OCI-LY3 (cell line): ENCODE results near the gene LSM14A.

Experiments used
- H2AFZ ChIP-seq: fragments of 200-600, 300-600 bp; shearing (Covaris generic); 2 replicates; pipeline ENCODE4 v1.6.0; 2014; ENCODE audit warnings: antibody characterized with exemption, low read depth, low read length
- H3K27ac ChIP-seq: fragments of 200-600, 300-600 bp; sonication (generic); 2 replicates; pipeline ENCODE4 v1.5.1; 2014; ENCODE audit warnings: mild to moderate bottlenecking, low read length, moderate library complexity, mixed read lengths
- H3K27me3 ChIP-seq: fragments of 200-600, 300-600 bp; sonication (generic); 2 replicates; pipeline ENCODE4 v1.6.1; 2014; ENCODE audit warnings: low read depth, low read length, mixed read lengths
- H3K36me3 ChIP-seq: fragments of 200-600, 300-600 bp; sonication (generic); replicated peaks from 2 replicates; pipeline ENCODE3; 2014; ENCODE audit warnings: low read depth, low read length, mixed read lengths
- H3K4me1 ChIP-seq: fragments of 300-600, 200-600 bp; sonication (generic); 2 replicates; pipeline ENCODE4 v1.6.1; 2014; ENCODE audit warnings: low read length, mixed read lengths
- H3K4me2 ChIP-seq: fragments of 200-600, 300-600 bp; sonication (generic); 2 replicates; pipeline ENCODE4 v1.6.1; 2014; ENCODE audit warnings: low read length, mixed read lengths
- H3K4me3 ChIP-seq: fragments of 300-600, 200-600 bp; sonication (generic); 2 replicates; pipeline ENCODE4 v1.5.1; 2014; ENCODE audit warnings: antibody characterized with exemption, mild to moderate bottlenecking, low read length, moderate library complexity
- H3K79me2 ChIP-seq: fragments of 300-600, 200-600 bp; shearing (Covaris generic); 2 replicates; pipeline ENCODE4 v1.6.1; 2014; ENCODE audit warnings: mild to moderate bottlenecking, low read length, mixed read lengths
- H3K9ac ChIP-seq: fragments of 300-600, 200-600 bp; shearing (Covaris generic); 2 replicates; pipeline ENCODE4 v1.6.0; 2014; ENCODE audit warnings: mild to moderate bottlenecking, low read length, moderate library complexity
- H3K9me3 ChIP-seq: fragments of 200-600, 300-600 bp; shearing (Covaris generic); 2 replicates; pipeline ENCODE4 v1.6.1; 2014; ENCODE audit warnings: low read length, mixed read lengths; ENCODE audit not compliant: insufficient read depth
- H4K20me1 ChIP-seq: fragments of 200-600, 300-600 bp; sonication (generic); 2 replicates; pipeline ENCODE4 v1.6.1; 2016; ENCODE audit warnings: low read length, mixed read lengths; ENCODE audit not compliant: insufficient read depth
- CTCF ChIP-seq: fragments of 200-600, 300-600 bp; sonication (generic); IDR thresholded peaks from 2 replicates; pipeline ENCODE4 v1.5.1; 2014; ENCODE audit warnings: antibody characterized with exemption, low read length, low read depth
- EZH2phosphoT487 ChIP-seq: fragments of 200-600 bp; shearing (Covaris generic); IDR thresholded peaks from 2 replicates; pipeline ENCODE4 v1.6.1; 2018; ENCODE audit warnings: antibody characterized with exemption, mixed run types, low read depth

LSM14A gene

GRCh38 chr19:34179066-34179465 is 6.8 kb downstream of the LSM14A start:
- Histone ChIP-seq H3K79me2 (peaks cover 100% of the 10 kb centered on the region), H3K4me2 (no peak overlapping the region), H4K20me1 (peaks cover 99% of the 10 kb centered on the region), H3K9me3 (no peaks in the 10 kb centered on the region), H3K9ac (no peak overlapping the region), H3K27me3 (no peaks in the 10 kb centered on the region), H3K4me3 (no peak overlapping the region), H3K4me1 (peaks cover 53% of the 10 kb centered on the region), H3K36me3 (peaks cover 42% of the 10 kb centered on the region), H2AFZ (no peak overlapping the region), H3K27ac (no peak overlapping the region)
- TF ChIP-seq CTCF: no peak
- no peak for TF ChIP-seq EZH2phosphoT487

DNA sequence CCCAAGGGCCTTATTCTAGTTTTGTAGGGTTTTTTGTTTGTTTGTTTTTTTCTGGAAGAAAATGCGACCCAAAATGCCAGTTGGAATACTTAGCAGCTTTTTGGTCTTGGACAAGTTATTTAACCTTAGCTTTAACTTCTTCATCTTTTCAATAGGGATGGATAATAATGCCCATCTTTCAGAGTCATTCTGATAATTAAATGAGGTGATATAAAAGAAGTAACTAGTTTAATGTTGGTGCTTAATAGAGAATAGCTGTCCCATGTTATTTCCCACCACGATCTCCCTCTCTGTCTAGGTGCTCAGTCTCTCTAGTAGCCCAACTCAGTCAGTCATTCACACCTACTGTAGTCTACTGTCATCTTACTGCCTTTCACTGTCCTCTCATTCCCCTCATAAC is 8.0 kb downstream of the LSM14A start:
- Histone ChIP-seq H3K4me3 (no peak overlapping the region), H3K79me2 (peaks cover 100% of the 10 kb centered on the region), H3K9ac (no peak overlapping the region), H3K27ac (no peak overlapping the region), H3K36me3 (peaks cover 50% of the 10 kb centered on the region), H3K27me3 (no peaks in the 10 kb centered on the region), H3K9me3 (no peaks in the 10 kb centered on the region), H4K20me1 (peaks cover 99% of the 10 kb centered on the region), H3K4me2 (no peak overlapping the region), H2AFZ (no peak overlapping the region), H3K4me1 (peaks cover 40% of the 10 kb centered on the region)
- TF ChIP-seq EZH2phosphoT487: no peak
- TF ChIP-seq CTCF: no peak

DNA sequence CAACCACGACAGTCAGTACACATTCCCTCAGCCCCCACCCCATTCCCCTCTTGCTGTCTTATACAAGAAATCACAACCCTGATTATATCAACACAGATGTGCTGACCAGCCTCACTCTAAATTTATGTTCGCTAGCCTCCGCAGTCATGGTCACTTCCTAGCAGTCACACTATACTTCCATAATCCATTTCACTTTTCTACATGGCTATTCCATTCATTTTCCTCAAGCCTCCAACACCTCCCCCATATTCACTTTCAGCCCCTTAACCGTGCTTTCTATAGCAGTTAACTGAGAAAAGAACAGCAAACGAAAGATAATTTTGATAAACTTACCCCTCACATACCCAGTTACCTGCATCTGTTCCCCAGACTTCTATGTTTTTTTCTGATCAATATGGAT is 8.4 kb downstream of the LSM14A start:
- no peak overlapping the region for H3K9ac ChIP-seq
- H3K4me2 ChIP-seq: no peak overlapping the region
- H3K36me3 ChIP-seq: peaks cover 55% of the 10 kb centered on the region

DNA sequence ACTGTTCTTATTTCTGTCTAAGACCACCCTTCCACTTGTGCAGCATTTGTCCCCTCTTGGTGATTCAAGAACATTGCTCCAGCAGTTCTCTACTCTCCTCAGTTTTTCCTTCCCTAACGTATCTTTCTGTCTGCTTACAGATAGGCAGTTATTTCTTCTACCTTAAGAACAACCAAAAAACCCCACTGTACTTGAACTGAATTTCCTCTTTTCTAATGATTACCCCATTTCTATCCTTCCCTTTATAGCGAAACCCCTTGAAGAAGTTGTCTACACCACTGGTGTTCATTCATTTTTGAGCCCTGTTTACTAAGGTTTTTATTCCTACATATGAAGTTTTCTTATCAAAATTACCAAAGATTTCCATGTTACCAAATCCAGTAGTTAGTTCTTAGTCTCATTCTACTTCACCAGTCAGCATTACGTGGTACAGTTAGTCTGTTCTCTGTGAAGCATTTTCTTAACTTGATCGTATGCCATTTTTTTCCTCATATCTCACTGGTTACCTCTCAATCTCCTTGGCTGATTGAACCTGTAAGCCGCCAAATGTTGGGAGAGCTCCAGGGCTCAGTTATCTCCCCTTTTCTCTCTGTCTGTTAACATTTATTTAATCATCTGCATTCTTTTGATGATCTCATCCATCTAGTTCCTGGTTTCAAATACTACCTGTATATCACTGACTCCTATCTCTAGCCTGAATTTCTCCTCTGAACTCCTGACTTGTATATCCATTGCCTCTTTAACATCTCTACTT is 9.0 kb downstream of the LSM14A start:
- no peak overlapping the region for H3K27ac ChIP-seq
- peaks cover 60% of the 10 kb centered on the region for H3K36me3 ChIP-seq
- H4K20me1 ChIP-seq: peaks cover 99% of the 10 kb centered on the region
- no peaks in the 10 kb centered on the region for H3K27me3 ChIP-seq
- H3K9me3 ChIP-seq: no peaks in the 10 kb centered on the region
- H2AFZ ChIP-seq: no peak overlapping the region
- no peak overlapping the region for H3K9ac ChIP-seq
- no peak for TF ChIP-seq CTCF
- no peak for TF ChIP-seq EZH2phosphoT487
- H3K4me1 ChIP-seq: peaks cover 30% of the 10 kb centered on the region
- no peak overlapping the region for H3K4me3 ChIP-seq
- H3K79me2 ChIP-seq: peaks cover 100% of the 10 kb centered on the region
- H3K4me2 ChIP-seq: no peak overlapping the region

More for the DNA sequence above, 8.4 kb downstream of the LSM14A start:
- Histone ChIP-seq H3K4me3 (no peak overlapping the region), H3K27ac (no peak overlapping the region), H3K4me1 (peaks cover 36% of the 10 kb centered on the region), H2AFZ (no peak overlapping the region), H3K79me2 (peaks cover 100% of the 10 kb centered on the region), H3K27me3 (no peaks in the 10 kb centered on the region), H4K20me1 (peaks cover 99% of the 10 kb centered on the region), H3K9me3 (no peaks in the 10 kb centered on the region)
- TF ChIP-seq CTCF (no peak), EZH2phosphoT487 (no peak)
